AG04449 (cell line): ENCODE results near the gene NSUN7.
"Not testable (repeated sequence)": the region's sequence is repeated elsewhere in the genome, so short reads cannot be mapped to it uniquely, and the experiment has no call there.

Experiments
- CTCF ChIA-PET: fragments of 350-600 bp; formaldehyde crosslinking; extraction: SDS; loops from one replicate; lab custom pipeline; 2021; ENCODE audit warnings: antibody characterized with exemption; lab: Yijun Ruan, JAX
- POLR2A ChIA-PET: fragments of 400-600, 350-600 bp; formaldehyde crosslinking; extraction: SDS; loops from one replicate; lab custom pipeline; 2020; ENCODE audit warnings: antibody characterized with exemption, inconsistent platforms; lab: Yijun Ruan, JAX
- DNase-seq: peaks from one replicate; pipeline ENCODE4 v3.0.0-alpha.2; 2010; ENCODE audit warnings: low read depth, low spot score
- H3K4me3 ChIP-seq: 2 replicates; pipeline ENCODE4 v1.5.1; 2011; ENCODE audit warnings: low read depth, mild to moderate bottlenecking, control low read depth, low read length
- TF ChIP-seq, protein P1 (sequence below): IDR thresholded peaks from one replicate; pipeline ENCODE4 v1.5.1; 2011; ENCODE audit warnings: mild to moderate bottlenecking, moderate library complexity, low read length, control low read depth, inconsistent platforms; ENCODE audit not compliant: insufficient read depth; ENCODE audit errors: missing control alignments

NSUN7 gene, protein sequence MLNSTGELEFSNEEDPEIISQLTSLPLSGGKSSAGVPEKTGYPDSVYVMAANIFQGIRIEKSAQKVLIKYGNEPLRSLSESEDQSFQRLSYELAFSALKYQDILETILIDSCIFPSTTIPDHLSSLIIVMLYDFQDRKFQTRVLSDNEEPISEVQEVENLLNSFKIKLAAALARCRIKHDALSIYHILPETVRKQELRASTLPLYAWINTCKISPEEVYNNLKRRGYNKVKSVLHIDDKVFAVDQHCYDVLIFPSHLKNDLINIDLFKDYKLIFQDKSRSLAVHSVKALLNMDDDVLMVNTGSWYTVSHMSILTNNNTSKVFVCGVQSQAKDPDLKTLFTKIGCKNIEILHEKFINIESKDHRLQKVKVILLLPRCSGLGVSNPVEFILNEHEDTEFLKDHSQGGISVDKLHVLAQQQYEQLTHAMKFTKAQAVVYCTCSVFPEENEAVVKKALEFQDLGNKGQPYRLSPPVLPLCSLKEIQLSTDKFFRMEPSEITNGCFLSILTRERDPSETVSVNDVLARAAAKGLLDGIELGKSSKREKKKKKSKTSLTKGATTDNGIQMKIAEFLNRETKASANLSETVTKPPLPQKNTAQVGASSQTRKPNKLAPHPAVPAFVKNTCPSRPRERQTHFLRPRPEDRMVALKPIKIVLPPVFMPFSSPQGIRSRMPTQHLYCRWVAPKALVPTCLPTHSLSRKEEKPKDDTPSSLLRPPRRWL

DNA sequence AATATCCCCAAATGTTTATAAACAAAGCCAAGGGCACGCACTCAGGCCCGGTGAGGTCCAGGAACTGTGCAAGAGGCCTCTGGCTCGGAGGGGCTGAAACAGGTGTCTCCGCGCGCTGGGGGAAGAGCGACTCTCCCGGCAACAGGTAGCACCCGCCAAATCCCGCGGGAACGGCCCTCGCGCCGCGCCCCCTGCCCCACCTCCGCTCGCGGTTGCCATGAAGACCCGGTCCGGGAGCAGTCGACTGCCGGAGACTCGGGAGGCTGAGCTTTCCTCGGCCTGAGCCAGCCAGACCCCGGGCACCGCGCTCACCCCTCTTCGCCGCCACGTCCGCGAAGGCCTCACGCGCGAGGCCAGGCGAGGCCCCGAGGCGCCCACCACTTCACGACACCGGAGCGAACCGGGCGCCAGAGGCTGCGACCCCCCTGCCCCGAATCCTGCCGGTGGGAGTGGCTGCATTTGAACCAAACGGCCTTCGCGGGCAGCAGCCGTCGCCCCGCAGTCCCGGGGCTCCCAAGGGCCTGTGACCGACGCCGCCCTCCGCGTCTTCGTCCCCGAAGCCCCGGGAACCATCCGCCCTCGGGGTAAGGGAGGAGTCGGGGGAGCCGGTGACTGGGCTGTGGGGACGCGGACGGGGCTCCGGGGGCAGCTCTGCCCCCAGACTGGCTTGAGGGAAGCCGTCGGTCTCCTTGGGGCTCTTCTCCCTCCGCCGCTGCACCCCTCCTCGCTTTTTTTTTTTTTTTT, at the start of gene NSUN7:
Gene NSUN7 (plus strand): TSS at position 239 of the 744 bp plus-strand sequence. CDS start 739 bp downstream, outside the sequence.
- DNase-seq: no peak
- TF ChIP-seq, protein P1, sequence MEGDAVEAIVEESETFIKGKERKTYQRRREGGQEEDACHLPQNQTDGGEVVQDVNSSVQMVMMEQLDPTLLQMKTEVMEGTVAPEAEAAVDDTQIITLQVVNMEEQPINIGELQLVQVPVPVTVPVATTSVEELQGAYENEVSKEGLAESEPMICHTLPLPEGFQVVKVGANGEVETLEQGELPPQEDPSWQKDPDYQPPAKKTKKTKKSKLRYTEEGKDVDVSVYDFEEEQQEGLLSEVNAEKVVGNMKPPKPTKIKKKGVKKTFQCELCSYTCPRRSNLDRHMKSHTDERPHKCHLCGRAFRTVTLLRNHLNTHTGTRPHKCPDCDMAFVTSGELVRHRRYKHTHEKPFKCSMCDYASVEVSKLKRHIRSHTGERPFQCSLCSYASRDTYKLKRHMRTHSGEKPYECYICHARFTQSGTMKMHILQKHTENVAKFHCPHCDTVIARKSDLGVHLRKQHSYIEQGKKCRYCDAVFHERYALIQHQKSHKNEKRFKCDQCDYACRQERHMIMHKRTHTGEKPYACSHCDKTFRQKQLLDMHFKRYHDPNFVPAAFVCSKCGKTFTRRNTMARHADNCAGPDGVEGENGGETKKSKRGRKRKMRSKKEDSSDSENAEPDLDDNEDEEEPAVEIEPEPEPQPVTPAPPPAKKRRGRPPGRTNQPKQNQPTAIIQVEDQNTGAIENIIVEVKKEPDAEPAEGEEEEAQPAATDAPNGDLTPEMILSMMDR: no peak
- ChIA-PET POLR2A (no interaction called here), CTCF (interaction anchor here (1.3 to 1.7 kb wide), 2 partner anchors 12 to 147 kb away, joined by 4 read pairs; no protein-coding TSS in a partner anchor)
- peak within 1 kb of the TSS; percentile 35 for H3K4me3 ChIP-seq

DNA sequence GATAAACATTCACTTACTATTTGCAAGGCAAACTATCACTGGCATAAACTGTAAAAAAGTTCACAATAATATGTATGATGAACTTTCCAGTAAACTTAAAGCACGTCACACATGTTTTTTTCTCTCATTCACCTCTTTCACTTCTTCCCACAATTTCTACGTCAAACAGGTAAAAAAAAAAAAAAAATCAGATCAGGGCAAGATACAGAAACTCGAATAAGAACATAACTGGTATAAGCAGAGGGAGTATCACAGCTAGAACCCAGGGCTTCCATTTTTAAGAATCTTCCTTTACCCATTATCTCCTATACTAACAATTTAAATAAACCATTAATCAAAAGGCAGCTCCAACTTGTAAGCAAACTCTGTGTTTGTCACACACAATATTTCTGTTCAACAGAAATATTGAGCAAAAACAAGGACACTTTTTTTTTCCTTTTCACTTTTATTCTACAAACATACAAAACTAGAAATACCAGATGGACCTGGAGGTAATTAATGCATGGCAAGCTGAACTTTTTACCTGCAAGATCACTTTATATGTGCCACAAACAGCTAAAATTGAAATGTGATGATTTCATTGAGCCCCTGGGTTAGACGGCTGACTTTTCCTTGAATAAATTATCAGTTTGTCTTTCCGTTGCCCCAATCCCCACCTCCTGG, 47.5 kb upstream of the NSUN7 start:
- ChIA-PET CTCF (no interaction called here), POLR2A (no interaction called here)
- no peak for DNase-seq
- no peak overlapping the region for H3K4me3 ChIP-seq
- TF ChIP-seq, protein P1: no peak

DNA sequence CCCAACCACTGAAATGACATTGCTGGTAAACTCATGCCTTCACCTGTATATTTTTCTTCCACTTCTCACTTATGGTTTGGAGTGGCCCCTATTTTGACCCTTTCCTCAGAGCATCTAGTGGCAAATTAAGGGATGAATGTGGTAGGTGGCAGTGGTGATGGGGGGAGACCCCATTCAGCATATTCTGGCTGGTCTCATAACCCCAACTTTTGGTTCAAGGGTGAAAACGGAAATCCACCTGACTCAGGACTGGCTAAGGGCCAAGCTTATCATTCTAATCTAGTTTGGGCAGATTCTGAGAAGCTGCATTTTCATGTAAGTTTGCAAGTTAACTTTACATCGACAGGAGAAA, 47.0 kb upstream of the NSUN7 start:
- TF ChIP-seq, protein P1: no peak
- no peak for DNase-seq
- no peak overlapping the region for H3K4me3 ChIP-seq
- ChIA-PET POLR2A (no interaction called here), CTCF (no interaction called here)

DNA sequence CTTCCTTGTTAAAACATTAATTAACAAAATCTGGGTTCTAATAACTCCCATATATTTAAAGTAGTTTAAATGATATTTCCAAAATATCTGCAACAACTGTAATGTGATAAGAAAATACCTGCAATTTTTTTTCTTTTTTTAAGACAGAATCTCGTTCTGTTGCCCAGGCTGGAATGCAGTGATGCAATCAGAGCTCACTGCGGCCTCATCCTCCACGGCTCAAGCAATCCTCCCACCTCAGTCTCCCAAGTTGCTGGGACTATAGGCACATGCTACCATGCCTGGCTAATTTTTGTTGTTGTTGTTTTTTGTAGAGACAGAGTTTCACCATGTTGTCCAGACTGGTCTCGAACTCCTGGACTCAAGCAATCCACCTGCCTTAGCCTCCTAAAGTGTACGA, 45.7 kb upstream of the NSUN7 start:
- TF ChIP-seq, protein P1: no peak
- CTCF ChIA-PET: no interaction called here
- no peak for DNase-seq
- no peak overlapping the region for H3K4me3 ChIP-seq
- POLR2A ChIA-PET: no interaction called here

DNA sequence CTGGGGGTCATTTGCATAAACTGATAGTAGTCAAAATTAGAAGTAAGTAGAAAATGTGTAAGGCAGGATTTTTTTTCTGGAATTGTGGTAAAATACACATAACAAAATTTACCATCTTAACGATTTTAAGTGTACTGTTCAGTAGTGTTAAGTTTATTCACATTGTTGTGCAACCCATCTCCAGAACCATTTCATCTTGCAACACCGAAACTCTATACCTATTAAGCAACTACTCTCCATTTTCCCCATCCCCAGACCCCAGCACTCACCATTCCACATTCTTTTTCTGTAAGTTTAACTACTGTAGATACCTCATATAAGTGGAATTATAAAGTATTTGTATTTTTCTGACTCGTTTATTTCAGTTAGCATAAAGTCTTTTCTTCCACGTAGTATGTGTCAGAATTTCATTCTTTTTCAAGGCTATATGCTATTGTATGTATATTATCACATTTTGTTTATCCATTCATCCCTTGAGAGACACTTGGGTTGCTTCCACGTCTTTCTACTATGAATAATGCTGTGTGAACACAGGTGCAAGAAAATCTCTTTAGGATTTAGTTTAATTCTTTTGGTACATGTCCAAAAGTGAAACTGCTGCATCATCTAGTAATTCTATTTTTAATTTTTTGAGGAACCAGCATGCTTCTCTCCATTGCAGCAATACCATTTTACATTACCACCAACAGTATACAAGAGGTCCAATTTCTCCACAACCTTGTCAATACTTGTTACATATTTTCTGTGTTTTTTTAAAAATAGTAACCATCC, 39.1 kb upstream of the NSUN7 start:
- CTCF ChIA-PET: interaction anchor here (0.6 kb wide), 1 partner anchor 76 kb away, joined by 3 read pairs; no protein-coding TSS in a partner anchor
- DNase-seq: no peak
- TF ChIP-seq, protein P1: no peak

DNA sequence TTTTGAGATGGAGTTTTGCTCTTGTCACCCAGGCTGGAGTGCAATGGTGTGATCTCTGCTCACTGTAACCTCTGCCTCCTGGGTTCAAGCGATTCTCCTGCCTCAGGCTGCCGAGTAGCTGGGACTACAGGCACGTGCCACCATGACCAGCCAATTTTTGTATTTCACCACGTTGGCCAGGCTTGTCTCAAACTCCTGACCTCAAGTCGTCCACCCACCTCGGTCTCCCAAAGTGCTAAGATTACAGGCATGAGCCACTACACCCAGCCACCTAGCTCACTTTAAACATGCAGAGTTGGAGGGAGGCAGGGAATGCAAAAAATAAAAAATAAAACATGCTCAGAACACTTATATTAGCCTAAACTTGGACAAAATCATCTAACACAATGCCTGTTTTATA, 36.8 kb upstream of the NSUN7 start:
- CTCF ChIA-PET, POLR2A ChIA-PET, DNase-seq, H3K4me3 ChIP-seq: not testable (repeated sequence)

More for the DNA sequence above, 39.1 kb upstream of the NSUN7 start:
- no peak overlapping the region for H3K4me3 ChIP-seq
- POLR2A ChIA-PET: no interaction called here
